Activated CD4-positive, alpha-beta T cell treated with anti-CD3 and anti-CD28 coated beads for 36 hours (primary cell): ENCODE results near the gene PPARG. TPM values are rescaled to one million over a fixed set of nuclear protein-coding genes. Genes with fewer than 3 reads are reported as not detected.
"Not testable (repeated sequence)": the region's sequence is repeated elsewhere in the genome, so short reads cannot be mapped to it uniquely, and the experiment has no call there.

ENCODE experiments used
- ATAC-seq: fragments of 200-7000 bp; cut with Tn5 transposase; one replicate; pipeline ENCODE4 v1.10.0; 2021; ENCODE audit warnings: mild to moderate bottlenecking, moderate library complexity
- CTCF ChIA-PET: fragments of 350-600 bp; sonication (Branson Sonifier 250); formaldehyde crosslinking; loops from one replicate; lab custom pipeline; 2021; ENCODE audit warnings: antibody characterized with exemption; lab: Charles Lee
- POLR2A ChIA-PET: fragments of 350-600 bp; sonication (Branson Sonifier 250); formaldehyde crosslinking; loops from one replicate; lab custom pipeline; 2021; ENCODE audit warnings: antibody characterized with exemption, inconsistent platforms; lab: Charles Lee
- DNase-seq: peaks from one replicate; pipeline ENCODE4 v3.0.0-alpha.2; 2020
- H3K27ac Mint-ChIP-seq: one replicate; pipeline ENCODE4 v1.8.0; 2021; ENCODE audit warnings: mixed read lengths
- H3K27me3 Mint-ChIP-seq: one replicate; pipeline ENCODE4 v1.8.0; 2021; ENCODE audit warnings: mixed read lengths
- H3K36me3 Mint-ChIP-seq: one replicate; pipeline ENCODE4 v1.8.0; 2021; ENCODE audit warnings: low read depth, mixed read lengths
- H3K4me1 Mint-ChIP-seq: one replicate; pipeline ENCODE4 v1.8.0; 2021; ENCODE audit warnings: mixed read lengths
- H3K4me3 Mint-ChIP-seq: one replicate; pipeline ENCODE4 v1.8.0; 2021; ENCODE audit warnings: mild to moderate bottlenecking, moderate library complexity, mixed read lengths
- H3K9me3 Mint-ChIP-seq: one replicate; pipeline ENCODE4 v1.8.0; 2021; ENCODE audit warnings: low read depth, mixed read lengths
- intact Hi-C, 2 experiments: fragments of 100-400 bp; cut with DNase I in 1 of 2; cut with micrococcal nuclease in 1 of 2; formaldehyde crosslinking; loops; one replicate each; pipeline versions ENCODE4 v1.14.2 to v1.15.1; 2022 to 2024; cut with DNase I, micrococcal nuclease
- total RNA-seq, 2 experiments: library from RNA; stranded (reverse); gene quantifications; one replicate each; pipeline ENCODE4 v1.2.3, GENCODE V29; 2021

PPARG gene
- total RNA-seq, 2 experiments from 2014 or later = 1.1 TPM

- H3K27ac Mint-ChIP-seq, ATAC-seq, H3K4me1 Mint-ChIP-seq, H3K36me3 Mint-ChIP-seq, intact Hi-C loops, H3K27me3 Mint-ChIP-seq, H3K4me3 Mint-ChIP-seq, CTCF ChIA-PET, DNase-seq, POLR2A ChIA-PET, H3K9me3 Mint-ChIP-seq: not testable (repeated sequence)
These were observed 26.7 kb upstream of the PPARG start for GRCh38 chr3:12262173-12262572.

GRCh38 chr3:12265508-12265907 lies 23.4 kb upstream of the PPARG start:
- CTCF ChIA-PET = interaction anchor here (0.7 kb wide), 2 partner anchors 23 to 127 kb away, joined by 3 to 4 read pairs; no protein-coding TSS in a partner anchor
- Mint-ChIP-seq H3K27ac (no peak overlapping the region), H3K4me3 (no peak overlapping the region), H3K36me3 (no peaks in the 10 kb centered on the region), H3K9me3 (no peaks in the 10 kb centered on the region), H3K4me1 (no peaks in the 10 kb centered on the region), H3K27me3 (peaks cover 3% of the 10 kb centered on the region)
- intact Hi-C loops = no loop called here
- POLR2A ChIA-PET = no interaction called here
- ATAC-seq = no peak
- no peak for DNase-seq

GRCh38 chr3:12266038-12266437 lies 22.8 kb upstream of the PPARG start:
- intact Hi-C loops = no loop called here
- Mint-ChIP-seq H3K4me3 (no peak overlapping the region), H3K36me3 (no peaks in the 10 kb centered on the region), H3K27ac (no peak overlapping the region), H3K4me1 (no peaks in the 10 kb centered on the region), H3K27me3 (peaks cover 3% of the 10 kb centered on the region), H3K9me3 (no peaks in the 10 kb centered on the region)
- no peak for ATAC-seq
- CTCF ChIA-PET = interaction anchor here (1.0 kb wide), 1 partner anchor 12 kb away, joined by 5 read pairs; no protein-coding TSS in a partner anchor
- DNase-seq = no peak
- POLR2A ChIA-PET = no interaction called here

GRCh38 chr3:12267376-12268030 lies 21.4 kb upstream of the PPARG start:
- no peaks in the 10 kb centered on the region for H3K4me1 Mint-ChIP-seq

GRCh38 chr3:12268049-12268735 lies 20.7 kb upstream of the PPARG start:
- no peaks in the 10 kb centered on the region for H3K4me1 Mint-ChIP-seq
- H3K4me3 Mint-ChIP-seq = no peak overlapping the region
- DNase-seq (no peak), ATAC-seq (no peak)
- H3K36me3 Mint-ChIP-seq = no peaks in the 10 kb centered on the region
- H3K27me3 Mint-ChIP-seq = peaks cover 7% of the 10 kb centered on the region
- CTCF ChIA-PET = no interaction called here
- POLR2A ChIA-PET = no interaction called here
- no peak overlapping the region for H3K27ac Mint-ChIP-seq
- no peaks in the 10 kb centered on the region for H3K9me3 Mint-ChIP-seq
- intact Hi-C loops = no loop called here

More at GRCh38 chr3:12267376-12268030, 21.4 kb upstream of the PPARG start:
- H3K4me3 Mint-ChIP-seq = no peak overlapping the region
- ATAC-seq (no peak), DNase-seq (no peak)
- ChIA-PET POLR2A (no interaction called here), CTCF (interaction anchor here (1.1 kb wide), 1 partner anchor 212 kb away, joined by 4 read pairs; no protein-coding TSS in a partner anchor)
- H3K27me3 Mint-ChIP-seq = peaks cover 3% of the 10 kb centered on the region
- intact Hi-C loops = no loop called here
- no peak overlapping the region for H3K27ac Mint-ChIP-seq
- H3K36me3 Mint-ChIP-seq = no peaks in the 10 kb centered on the region
- H3K9me3 Mint-ChIP-seq = no peaks in the 10 kb centered on the region

GRCh38 chr3:12270976-12271375 lies 17.9 kb upstream of the PPARG start:
- intact Hi-C loops = no loop called here
- DNase-seq (no peak), ATAC-seq (no peak)
- H3K4me1 Mint-ChIP-seq = no peaks in the 10 kb centered on the region
- H3K4me3 Mint-ChIP-seq = no peak overlapping the region
- H3K36me3 Mint-ChIP-seq = no peaks in the 10 kb centered on the region
- CTCF ChIA-PET = no interaction called here
- POLR2A ChIA-PET = no interaction called here
- no peak overlapping the region for H3K27ac Mint-ChIP-seq
- no peaks in the 10 kb centered on the region for H3K9me3 Mint-ChIP-seq
- peaks cover 11% of the 10 kb centered on the region for H3K27me3 Mint-ChIP-seq

- H3K4me3 Mint-ChIP-seq = no peak overlapping the region
- no peaks in the 10 kb centered on the region for H3K9me3 Mint-ChIP-seq
- ATAC-seq = no peak
- DNase-seq = no peak
- ChIA-PET CTCF (interaction anchor here (0.6 to 0.7 kb wide), 3 partner anchors 10 to 98 kb away, joined by 3 to 6 read pairs (median 4); no protein-coding TSS in a partner anchor), POLR2A (no interaction called here)
- no peak overlapping the region for H3K27ac Mint-ChIP-seq
- intact Hi-C loops = no loop called here
- no peaks in the 10 kb centered on the region for H3K36me3 Mint-ChIP-seq
- peaks cover 9% of the 10 kb centered on the region for H3K27me3 Mint-ChIP-seq
- H3K4me1 Mint-ChIP-seq = no peaks in the 10 kb centered on the region
These were observed 15.7 kb upstream of the PPARG start for GRCh38 chr3:12273045-12273695.

- H3K36me3 Mint-ChIP-seq = no peaks in the 10 kb centered on the region
- no peak for DNase-seq
- ATAC-seq = no peak
- no peak overlapping the region for H3K27ac Mint-ChIP-seq
- ChIA-PET POLR2A (no interaction called here), CTCF (no interaction called here)
- intact Hi-C loops = no loop called here
- no peaks in the 10 kb centered on the region for H3K9me3 Mint-ChIP-seq
- no peaks in the 10 kb centered on the region for H3K4me1 Mint-ChIP-seq
- peaks cover 25% of the 10 kb centered on the region for H3K27me3 Mint-ChIP-seq
- H3K4me3 Mint-ChIP-seq = no peak overlapping the region
These were observed 12.8 kb upstream of the PPARG start for GRCh38 chr3:12275974-12276650.

GRCh38 chr3:12276827-12277226 lies 12.0 kb upstream of the PPARG start:
- H3K36me3 Mint-ChIP-seq, POLR2A ChIA-PET, H3K4me1 Mint-ChIP-seq, ATAC-seq, H3K9me3 Mint-ChIP-seq, intact Hi-C loops, H3K4me3 Mint-ChIP-seq, H3K27ac Mint-ChIP-seq, DNase-seq, CTCF ChIA-PET: not testable (repeated sequence)
- H3K27me3 Mint-ChIP-seq = peaks cover 27% of the 10 kb centered on the region

GRCh38 chr3:12278566-12278965 lies 10.3 kb upstream of the PPARG start:
- ChIA-PET CTCF (interaction anchor here (0.9 kb wide), 1 partner anchor 206 kb away, joined by 3 read pairs; the partner anchor contains the start of gene TSEN2), POLR2A (no interaction called here)
- Mint-ChIP-seq H3K9me3 (no peaks in the 10 kb centered on the region), H3K4me1 (no peaks in the 10 kb centered on the region), H3K27ac (no peak overlapping the region), H3K36me3 (no peaks in the 10 kb centered on the region), H3K27me3 (peaks cover 28% of the 10 kb centered on the region), H3K4me3 (no peak overlapping the region)
- ATAC-seq (no peak), DNase-seq (no peak)
- intact Hi-C loops = no loop called here

- ATAC-seq = no peak
- H3K4me3 Mint-ChIP-seq = no peak overlapping the region
- peaks cover 37% of the 10 kb centered on the region for H3K27me3 Mint-ChIP-seq
- no peaks in the 10 kb centered on the region for H3K4me1 Mint-ChIP-seq
- H3K27ac Mint-ChIP-seq = no peak overlapping the region
- H3K9me3 Mint-ChIP-seq = no peaks in the 10 kb centered on the region
- intact Hi-C loops = no loop called here
- CTCF ChIA-PET = no interaction called here
- no peaks in the 10 kb centered on the region for H3K36me3 Mint-ChIP-seq
- POLR2A ChIA-PET = interaction anchor here (0.5 kb wide), 1 partner anchor 193 kb away, joined by 3 read pairs; no protein-coding TSS in a partner anchor
- no peak for DNase-seq
These were observed 9.1 kb upstream of the PPARG start for GRCh38 chr3:12279591-12280326.
